AG04449 (cell line): ENCODE measurements around the gene PTPRG.

Experiments
- CTCF ChIA-PET: fragments of 350-600 bp; formaldehyde crosslinking; extraction: SDS; loops from one replicate; lab custom pipeline; 2021; ENCODE audit warnings: antibody characterized with exemption; lab: Yijun Ruan, JAX
- POLR2A ChIA-PET: fragments of 400-600, 350-600 bp; formaldehyde crosslinking; extraction: SDS; loops from one replicate; lab custom pipeline; 2020; ENCODE audit warnings: antibody characterized with exemption, inconsistent platforms; lab: Yijun Ruan, JAX
- DNase-seq: peaks from one replicate; pipeline ENCODE4 v3.0.0-alpha.2; 2010; ENCODE audit warnings: low read depth, low spot score
- H3K4me3 ChIP-seq: 2 replicates; pipeline ENCODE4 v1.5.1; 2011; ENCODE audit warnings: low read depth, mild to moderate bottlenecking, control low read depth, low read length
- CTCF ChIP-seq: IDR thresholded peaks from one replicate; pipeline ENCODE4 v1.5.1; 2011; ENCODE audit warnings: mild to moderate bottlenecking, moderate library complexity, low read length, control low read depth, inconsistent platforms; ENCODE audit not compliant: insufficient read depth; ENCODE audit errors: missing control alignments

PTPRG gene

GRCh38 chr3:61869371-61869770 lies 308.0 kb downstream of the PTPRG start:
- CTCF ChIA-PET, result interaction anchor here (2.9 kb wide), 1 partner anchor 11 kb away, joined by 12 read pairs; no protein-coding TSS in a partner anchor
- POLR2A ChIA-PET, result no interaction called here
- TF ChIP-seq CTCF, result no peak
- DNase-seq, result no peak
- H3K4me3 ChIP-seq, result no peak overlapping the region

GRCh38 chr3:61871644-61872043 lies 310.3 kb downstream of the PTPRG start:
- no peak overlapping the region for H3K4me3 ChIP-seq
- POLR2A ChIA-PET, result no interaction called here
- no peak for TF ChIP-seq CTCF
- DNase-seq, result no peak
- CTCF ChIA-PET, result interaction anchor here (1.4 to 2.9 kb wide), 2 partner anchors 13 to 180 kb away, joined by 3 to 12 read pairs; no protein-coding TSS in a partner anchor

GRCh38 chr3:61872077-61872706 lies 310.8 kb downstream of the PTPRG start:
- ChIA-PET CTCF (interaction anchor here (1.4 to 2.9 kb wide), 2 partner anchors 14 to 180 kb away, joined by 3 to 12 read pairs; no protein-coding TSS in a partner anchor), POLR2A (interaction anchor here (0.7 kb wide), 1 partner anchor 242 kb away, joined by 3 read pairs; no protein-coding TSS in a partner anchor)
- TF ChIP-seq CTCF, result no peak
- H3K4me3 ChIP-seq, result no peak overlapping the region
- no peak for DNase-seq

- POLR2A ChIA-PET, result no interaction called here
- H3K4me3 ChIP-seq, result no peak overlapping the region
- DNase-seq, result no peak
- TF ChIP-seq CTCF, result no peak
- CTCF ChIA-PET, result interaction anchor here (0.6 to 1.6 kb wide), 4 partner anchors 17 to 493 kb away, joined by 3 to 7 read pairs (median 3); no protein-coding TSS in a partner anchor
Observed at GRCh38 chr3:61875046-61875844, 313.9 kb downstream of the PTPRG start.

GRCh38 chr3:61875976-61876671 lies 314.8 kb downstream of the PTPRG start:
- CTCF ChIA-PET, result interaction anchor here (0.7 to 1.6 kb wide), 2 partner anchors 17 to 60 kb away, joined by 3 to 7 read pairs; no protein-coding TSS in a partner anchor
- H3K4me3 ChIP-seq, result no peak overlapping the region
- DNase-seq, result no peak
- no peak for TF ChIP-seq CTCF
- POLR2A ChIA-PET, result no interaction called here
